Measurements from ENCODE around the gene NDUFA5. TPM values are rescaled to one million over a fixed set of nuclear protein-coding genes. Genes with fewer than 3 reads are reported as not detected.

The NDUFA5 gene
- total and polyA plus RNA-seq, 2 donors from 2014 or later = 115 to 189 TPM

DNA sequence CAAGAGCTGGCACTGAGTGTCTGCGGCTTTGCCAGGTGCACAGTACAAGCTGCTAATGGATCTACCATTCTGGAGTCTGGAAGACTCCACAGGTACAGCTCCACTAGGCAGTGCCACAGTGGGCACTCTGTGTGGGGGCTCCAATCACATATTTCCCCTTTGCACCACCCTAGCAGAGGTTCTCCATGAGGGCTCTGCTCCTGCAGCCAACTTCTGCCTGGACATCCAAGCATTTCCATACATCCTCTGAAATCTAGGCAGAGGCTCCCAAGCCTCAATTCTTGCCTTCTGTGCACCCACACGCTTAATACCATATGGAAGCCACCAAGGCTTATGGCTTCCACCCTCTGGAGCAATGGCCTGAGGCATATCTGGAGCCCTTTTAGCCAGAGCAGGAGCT, 52.4 kb downstream of the NDUFA5 start:
- no peak overlapping the region for H3K9ac ChIP-seq (ENCODE audit: low read length in 3 of 3)
- H3K36me3 ChIP-seq (ENCODE audit: control insufficient read depth in 2 of 3, insufficient read depth in 3 of 3, low read length in 3 of 3) = no peaks in the 10 kb centered on the region
- no peak for DNase-seq
- H3K4me3 ChIP-seq (ENCODE audit: low read length in 3 of 3) = no peak overlapping the region
- TF ChIP-seq CTCF (IDR thresholded peaks at IDR 0.05; ENCODE audit: borderline replicate concordance, extremely low read depth, insufficient read depth) = no peak
- FAIRE-seq = no peak
- no peaks in the 10 kb centered on the region for H3K27me3 ChIP-seq (ENCODE audit: control insufficient read depth, insufficient read depth, low read length)
- intact Hi-C loops (cut with DNase I) = no loop called here
- H3K27ac ChIP-seq (ENCODE audit: low read depth in 2 of 2, low read length in 2 of 2) = no peak overlapping the region
- H3K9me3 ChIP-seq (ENCODE audit: control insufficient read depth in 2 of 3, insufficient read depth in 1 of 3, low read length in 3 of 3) = peaks cover 0 to 6% (median 0%) of the 10 kb centered on the region in 3 donors
- no peaks in the 10 kb centered on the region for H3K4me1 ChIP-seq (ENCODE audit: control insufficient read depth in 2 of 3, insufficient read depth in 2 of 3, low read depth in 1 of 3, low read length in 3 of 3)

GRCh38 chr7:123502201-123502600, 55.4 kb downstream of the NDUFA5 start:
- no peak for TF ChIP-seq CTCF (IDR thresholded peaks at IDR 0.05; ENCODE audit: borderline replicate concordance, extremely low read depth, insufficient read depth)
- Histone ChIP-seq H3K36me3 (ENCODE audit: control insufficient read depth in 2 of 3, insufficient read depth in 3 of 3, low read length in 3 of 3) (no peaks in the 10 kb centered on the region), H3K9me3 (ENCODE audit: control insufficient read depth in 2 of 3, insufficient read depth in 1 of 3, low read length in 3 of 3) (peaks cover 0 to 6% (median 0%) of the 10 kb centered on the region in 3 donors), H3K27ac (ENCODE audit: low read depth in 2 of 2, low read length in 2 of 2) (no peak overlapping the region), H3K4me1 (ENCODE audit: control insufficient read depth in 2 of 3, insufficient read depth in 2 of 3, low read depth in 1 of 3, low read length in 3 of 3) (no peaks in the 10 kb centered on the region), H3K9ac (ENCODE audit: low read length in 3 of 3) (no peak overlapping the region), H3K4me3 (ENCODE audit: low read length in 3 of 3) (no peak overlapping the region), H3K27me3 (ENCODE audit: control insufficient read depth, insufficient read depth, low read length) (no peaks in the 10 kb centered on the region)
- FAIRE-seq (no peak), DNase-seq (no peak)
- intact Hi-C loops (cut with DNase I) = no loop called here

- H3K4me3 ChIP-seq (ENCODE audit: low read length in 3 of 3) = no peak overlapping the region
- TF ChIP-seq CTCF (IDR thresholded peaks at IDR 0.05; ENCODE audit: borderline replicate concordance, extremely low read depth, insufficient read depth) = no peak
- no peaks in the 10 kb centered on the region for H3K36me3 ChIP-seq (ENCODE audit: control insufficient read depth in 2 of 3, insufficient read depth in 3 of 3, low read length in 3 of 3)
- H3K9ac ChIP-seq (ENCODE audit: low read length in 3 of 3) = no peak overlapping the region
- peak in 1 of 5 donors; percentile 13 for DNase-seq
- H3K27me3 ChIP-seq (ENCODE audit: control insufficient read depth, insufficient read depth, low read length) = no peaks in the 10 kb centered on the region
- H3K9me3 ChIP-seq (ENCODE audit: control insufficient read depth in 2 of 3, insufficient read depth in 1 of 3, low read length in 3 of 3) = peaks cover 0 to 6% (median 0%) of the 10 kb centered on the region in 3 donors
- H3K4me1 ChIP-seq (ENCODE audit: control insufficient read depth in 2 of 3, insufficient read depth in 2 of 3, low read depth in 1 of 3, low read length in 3 of 3) = no peaks in the 10 kb centered on the region
- no peak for FAIRE-seq
- no peak overlapping the region for H3K27ac ChIP-seq (ENCODE audit: low read depth in 2 of 2, low read length in 2 of 2)
- intact Hi-C loops (cut with DNase I) = no loop called here
Measured at GRCh38 chr7:123500878-123501489, 56.6 kb downstream of the NDUFA5 start.

Data from kidney (tissue), 14 donors.